WTC11 (cell line): ENCODE data around the gene NBEAL1.

ENCODE experiments used
- FOXK1 ChIP-seq: sonication (generic); formaldehyde crosslinking; IDR thresholded peaks from 2 replicates; pipeline ENCODE4 v1.8.0; 2022; ENCODE audit warnings: mild to moderate bottlenecking, moderate library complexity, missing genetic modification reagents
- TF ChIP-seq, protein P1 (sequence below): fragments of 200-600 bp; IDR thresholded peaks from 2 replicates; pipeline ENCODE4 v1.8.0; 2022; ENCODE audit warnings: antibody characterized with exemption

DNA sequence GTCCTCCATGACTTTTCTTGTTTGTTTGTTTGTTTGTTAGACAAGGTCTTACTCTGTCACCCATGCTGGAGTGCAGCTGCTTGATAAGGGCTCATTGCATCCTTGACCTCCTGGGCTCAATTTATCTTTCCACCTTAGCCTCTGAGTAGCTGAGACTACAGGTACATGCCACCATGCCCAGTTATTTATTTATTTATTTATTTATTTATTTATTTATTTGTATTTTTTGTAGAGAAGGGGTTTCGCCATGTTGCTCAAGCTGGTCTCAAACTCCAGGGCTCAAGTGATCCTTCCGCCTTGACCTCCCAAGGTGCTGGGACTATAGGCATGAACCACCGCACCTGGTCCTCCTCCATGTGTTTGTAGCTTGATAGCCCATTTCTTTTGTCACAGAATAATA is 37.9 kb downstream of the NBEAL1 start:
- TF ChIP-seq, protein P1, sequence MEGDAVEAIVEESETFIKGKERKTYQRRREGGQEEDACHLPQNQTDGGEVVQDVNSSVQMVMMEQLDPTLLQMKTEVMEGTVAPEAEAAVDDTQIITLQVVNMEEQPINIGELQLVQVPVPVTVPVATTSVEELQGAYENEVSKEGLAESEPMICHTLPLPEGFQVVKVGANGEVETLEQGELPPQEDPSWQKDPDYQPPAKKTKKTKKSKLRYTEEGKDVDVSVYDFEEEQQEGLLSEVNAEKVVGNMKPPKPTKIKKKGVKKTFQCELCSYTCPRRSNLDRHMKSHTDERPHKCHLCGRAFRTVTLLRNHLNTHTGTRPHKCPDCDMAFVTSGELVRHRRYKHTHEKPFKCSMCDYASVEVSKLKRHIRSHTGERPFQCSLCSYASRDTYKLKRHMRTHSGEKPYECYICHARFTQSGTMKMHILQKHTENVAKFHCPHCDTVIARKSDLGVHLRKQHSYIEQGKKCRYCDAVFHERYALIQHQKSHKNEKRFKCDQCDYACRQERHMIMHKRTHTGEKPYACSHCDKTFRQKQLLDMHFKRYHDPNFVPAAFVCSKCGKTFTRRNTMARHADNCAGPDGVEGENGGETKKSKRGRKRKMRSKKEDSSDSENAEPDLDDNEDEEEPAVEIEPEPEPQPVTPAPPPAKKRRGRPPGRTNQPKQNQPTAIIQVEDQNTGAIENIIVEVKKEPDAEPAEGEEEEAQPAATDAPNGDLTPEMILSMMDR, result no peak
- TF ChIP-seq FOXK1 (CRISPR knock-in tag), result no peak
